ENCODE measurements around the gene GEMIN4.
A peak's percentile ranks its signal among the peaks of the same experiment; 100 is the strongest.
"Not testable (repeated sequence)": the region's sequence is repeated elsewhere in the genome, so short reads cannot be mapped to it uniquely, and the experiment has no call there.

The GEMIN4 gene

DNA sequence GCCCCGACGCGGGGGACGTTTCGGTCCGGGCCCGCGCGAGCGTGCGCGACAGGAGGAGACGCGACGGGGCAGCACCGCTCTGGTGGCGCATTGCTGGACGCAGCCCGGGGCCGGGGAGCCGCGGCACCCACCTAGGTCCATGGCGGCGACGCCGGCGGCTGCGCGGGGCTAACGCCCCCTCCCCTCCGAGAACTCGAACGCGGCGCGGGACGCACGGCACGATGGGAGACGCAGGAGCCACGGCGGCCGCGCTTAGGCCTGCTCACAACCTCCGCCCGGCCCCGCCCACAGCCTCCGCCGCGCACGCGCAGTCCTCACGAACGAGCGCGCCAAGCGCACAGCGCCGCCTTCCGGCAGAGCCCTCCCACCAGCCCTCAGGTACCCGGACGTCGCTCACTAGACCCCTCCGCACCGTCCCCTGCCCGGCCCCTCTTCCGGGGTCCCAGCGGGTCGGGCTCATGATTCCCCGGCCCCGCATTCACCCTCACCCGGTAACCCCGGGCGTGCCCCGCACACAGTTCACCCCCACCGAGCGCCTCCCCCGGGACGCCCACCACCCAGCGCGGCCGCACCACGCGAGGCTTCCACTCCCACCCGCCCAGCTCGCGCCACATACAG is at the start of gene GEMIN4:
GEMIN4 (minus strand) TSS at position 263 of the 618 bp plus-strand sequence; CDS start at position 141, 122 bp downstream.
- DNase-seq = peak; percentile 87

- no peak for DNase-seq
These were observed 49.6 kb upstream of the GEMIN4 start for GRCh38 chr17:801660-802059.

DNA sequence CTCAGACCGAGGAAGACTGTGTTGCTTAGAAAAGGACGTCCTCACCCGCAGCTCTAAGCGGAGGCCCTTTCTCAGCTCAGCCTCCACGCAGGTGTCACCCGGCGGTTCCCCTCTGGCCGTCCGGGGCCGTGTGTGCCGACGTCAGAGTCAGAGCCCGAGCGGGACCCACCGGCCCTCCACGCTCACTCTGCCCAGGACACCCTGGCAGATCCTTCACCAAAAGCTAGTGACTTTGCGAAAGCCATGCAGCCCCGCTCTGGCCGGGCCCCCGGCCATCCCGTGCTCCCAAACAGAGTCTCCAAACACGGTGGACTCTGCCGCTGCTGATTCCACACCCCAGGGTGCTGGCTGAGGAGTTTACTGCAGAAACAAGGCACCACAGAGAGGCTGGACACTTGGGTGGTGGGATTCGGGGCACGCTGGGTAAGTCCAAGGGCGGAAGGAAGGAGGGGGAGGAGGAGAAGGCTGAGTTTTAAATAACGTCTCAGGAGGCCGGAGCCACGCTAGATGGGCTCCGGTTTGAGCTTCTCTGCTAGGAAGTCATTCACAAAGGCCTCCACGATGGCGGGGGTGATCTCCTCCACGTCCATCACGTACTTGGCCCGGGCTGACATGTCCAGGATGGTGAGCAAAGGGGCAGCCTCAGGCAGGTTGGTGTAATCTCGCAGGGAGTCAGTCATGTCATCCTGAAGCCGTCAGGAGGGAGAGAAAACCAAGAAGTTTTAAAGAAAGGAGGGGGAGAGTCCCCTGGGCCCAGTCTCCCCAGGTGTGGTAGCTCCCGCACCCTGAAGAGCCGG is 48.6 kb upstream of the GEMIN4 start:
- no peak for DNase-seq

DNA sequence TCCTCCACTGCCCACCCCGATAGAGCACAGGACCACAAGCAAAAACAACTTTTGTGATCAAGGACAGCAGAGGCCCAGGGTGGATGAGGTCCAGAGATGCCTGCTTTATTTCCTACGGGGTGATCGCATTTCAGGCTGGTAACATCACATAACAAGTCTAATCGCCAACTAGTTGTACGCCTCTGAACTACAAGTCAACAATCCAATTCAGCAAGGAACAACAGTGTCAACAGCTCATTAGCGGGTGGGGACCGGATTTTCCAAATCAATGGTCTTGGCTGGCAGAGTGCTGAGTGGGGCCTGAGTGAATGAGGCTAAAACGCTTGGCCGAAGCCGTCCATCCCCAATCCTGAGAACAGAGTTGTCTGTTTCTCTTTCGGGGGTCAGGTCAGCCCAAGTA is 47.2 kb upstream of the GEMIN4 start:
- DNase-seq = no peak

- DNase-seq = peak; percentile 51
These were observed 46.2 kb upstream of the GEMIN4 start for GRCh38 chr17:798246-798645.

DNA sequence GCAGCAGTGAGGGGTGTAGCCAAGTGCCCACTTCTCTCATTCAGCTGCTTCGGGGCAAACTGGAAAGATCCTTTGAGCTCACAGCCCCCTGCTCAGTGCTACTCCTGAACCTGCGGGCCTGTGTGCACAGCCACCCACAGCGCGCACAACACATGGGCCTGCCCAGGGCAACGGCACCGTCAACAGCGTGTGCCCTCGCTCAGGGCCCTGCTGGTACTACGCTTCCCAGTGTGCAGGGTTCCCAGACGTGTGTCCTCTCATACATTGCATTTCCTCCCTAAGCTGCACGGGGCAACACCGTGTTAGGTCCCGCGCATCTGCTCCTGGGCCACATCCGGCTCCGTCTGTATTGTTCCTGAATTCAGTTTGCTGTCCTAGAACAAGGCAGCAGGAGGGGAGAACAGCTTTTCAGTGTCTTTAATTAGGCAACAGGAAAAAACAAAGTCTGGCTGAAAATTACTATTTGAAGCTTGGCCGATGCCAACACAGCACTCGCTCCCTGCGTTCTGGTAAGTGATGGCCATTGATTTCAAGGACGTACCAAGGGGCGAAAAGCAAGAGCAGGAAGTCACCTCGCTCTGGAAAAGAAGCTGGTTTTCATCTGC is 45.3 kb upstream of the GEMIN4 start:
- DNase-seq = no peak

DNA sequence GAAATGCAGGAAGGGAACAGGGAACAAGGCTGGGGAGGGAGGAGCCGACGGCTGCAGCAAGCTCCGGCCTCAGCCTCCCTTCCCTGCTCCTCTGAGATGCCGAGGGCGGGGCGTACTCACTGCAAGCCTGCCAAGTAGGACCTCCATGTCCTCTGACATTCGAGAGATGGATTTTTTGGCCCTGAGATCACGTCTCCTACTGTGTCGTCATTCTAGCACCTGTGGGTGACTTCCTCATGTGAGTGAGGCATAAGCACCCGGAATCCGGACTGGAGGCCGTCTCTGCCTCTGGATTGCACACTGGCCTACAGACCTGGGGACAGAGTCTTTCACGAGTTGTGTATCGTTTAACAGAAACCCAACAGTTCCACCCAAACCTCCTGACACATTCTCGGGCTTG is 44.5 kb upstream of the GEMIN4 start:
- no peak for DNase-seq

- no peak for DNase-seq
These were observed 43.7 kb upstream of the GEMIN4 start for GRCh38 chr17:795721-796120.

DNA sequence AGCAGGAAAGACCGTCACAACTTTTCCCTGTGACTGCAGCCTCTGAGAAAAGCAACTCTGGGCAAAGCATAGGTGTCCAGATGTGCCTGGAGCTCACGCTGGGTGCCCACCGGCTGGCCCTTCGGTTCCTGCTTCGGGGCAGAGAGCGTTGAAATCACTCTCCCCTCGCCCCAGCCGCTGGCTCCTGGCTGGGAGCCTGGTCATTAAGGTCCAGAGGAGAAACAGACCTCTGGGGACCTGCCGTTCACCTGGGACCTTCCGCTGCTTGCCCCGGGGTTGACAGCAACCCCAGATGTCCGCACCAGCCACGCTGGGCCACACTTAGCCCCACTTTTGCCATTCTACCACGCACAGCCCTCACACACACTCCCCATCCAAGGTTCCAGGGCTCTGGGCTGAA is 43.2 kb upstream of the GEMIN4 start:
- no peak for DNase-seq

GRCh38 chr17:794876-795275 is 42.8 kb upstream of the GEMIN4 start:
- peak; percentile 61 for DNase-seq

GRCh38 chr17:792277-792676 is 40.2 kb upstream of the GEMIN4 start:
- no peak for DNase-seq

DNA sequence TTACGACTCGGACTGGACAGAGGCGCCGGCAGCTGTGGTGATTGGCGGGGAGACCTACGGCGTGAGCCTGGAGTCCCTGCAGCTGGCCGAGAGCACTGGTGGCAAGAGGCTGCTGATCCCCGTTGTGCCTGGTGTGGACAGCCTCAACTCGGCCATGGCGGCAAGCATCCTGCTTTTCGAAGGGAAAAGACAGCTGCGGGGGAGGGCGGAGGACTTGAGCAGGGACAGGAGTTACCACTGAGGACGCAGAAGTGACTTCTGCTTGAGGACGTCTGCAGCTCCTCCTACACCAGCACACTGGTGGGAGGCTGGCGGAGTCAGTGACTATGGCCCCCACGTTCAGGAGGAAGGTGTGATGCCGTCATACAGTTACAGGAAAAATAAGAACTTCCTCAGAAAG is 39.8 kb upstream of the GEMIN4 start:
- DNase-seq = no peak

DNA sequence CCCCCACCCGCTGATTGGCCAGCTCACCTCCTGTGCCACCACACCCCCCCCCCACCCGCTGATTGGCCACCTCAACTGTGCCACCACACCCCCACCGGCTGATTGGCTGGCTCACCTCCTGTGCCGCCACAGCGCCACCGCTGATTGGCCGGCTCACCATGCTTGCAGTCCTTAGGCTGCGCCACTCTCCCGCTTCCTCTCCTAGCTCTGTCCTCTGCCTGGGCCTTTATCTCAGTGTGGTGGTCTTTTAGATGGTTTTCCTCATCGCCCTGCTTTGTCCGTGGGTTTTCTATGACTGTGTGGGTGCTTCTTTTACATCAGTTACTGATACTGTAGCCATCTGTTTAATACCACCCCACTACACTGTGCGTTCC is 38.8 kb upstream of the GEMIN4 start:
- DNase-seq = not testable (repeated sequence)

- DNase-seq = not testable (repeated sequence)
These were observed 38.1 kb upstream of the GEMIN4 start for GRCh38 chr17:789931-790873.

GRCh38 chr17:789160-789840 is 37.2 kb upstream of the GEMIN4 start:
- DNase-seq = no peak

DNA sequence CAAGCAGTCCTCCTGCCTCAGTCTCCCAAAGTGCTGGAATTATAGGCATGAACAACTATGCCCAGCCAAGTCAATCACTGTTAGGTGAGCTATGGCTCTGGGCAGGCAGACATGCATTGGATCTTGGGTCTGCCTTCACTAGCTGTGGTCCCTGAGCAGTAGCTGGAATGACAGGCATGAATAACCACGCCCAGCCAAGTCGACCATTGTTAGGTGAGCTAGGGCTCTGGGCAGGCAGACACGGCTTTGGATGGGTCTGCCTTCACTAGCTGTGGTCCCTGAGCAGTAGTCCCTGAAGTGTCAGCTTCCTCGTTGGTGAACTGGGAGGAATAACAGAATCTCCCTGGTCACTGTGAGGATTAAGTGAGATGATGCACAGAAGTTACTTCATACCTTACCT is 36.5 kb upstream of the GEMIN4 start:
- DNase-seq = no peak

DNA sequence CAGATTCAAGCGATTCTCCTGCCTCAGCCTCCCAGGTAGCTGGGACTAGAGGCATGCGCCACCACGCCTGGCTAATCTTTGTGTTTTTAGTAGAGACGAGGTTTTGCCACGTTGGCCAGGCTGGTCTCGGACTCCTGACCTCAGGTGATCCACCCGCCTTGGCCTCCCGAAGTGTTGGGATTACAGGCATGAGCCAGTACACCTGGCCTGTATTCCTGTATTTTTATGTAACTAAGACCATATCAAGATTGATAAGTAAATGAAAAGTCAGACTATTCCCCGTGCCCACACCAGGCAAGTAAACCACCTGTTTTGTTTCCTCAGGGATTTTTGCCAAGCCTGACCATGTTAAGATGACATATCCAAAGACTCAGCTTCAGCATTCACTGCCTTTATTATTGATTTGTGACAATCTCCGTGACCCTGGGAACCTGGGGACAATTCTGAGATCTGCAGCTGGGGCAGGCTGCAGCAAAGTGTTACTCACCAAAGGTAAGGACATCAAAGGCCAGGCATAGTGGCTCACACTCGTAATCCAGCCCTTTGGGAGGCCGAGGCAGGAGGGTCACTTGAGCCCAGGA is 35.7 kb upstream of the GEMIN4 start:
- no peak for DNase-seq

GRCh38 chr17:785901-786300 is 33.8 kb upstream of the GEMIN4 start:
- not testable (repeated sequence) for DNase-seq

GRCh38 chr17:784143-784542 is 32.1 kb upstream of the GEMIN4 start:
- no peak for DNase-seq

GRCh38 chr17:781805-782731 is 30.0 kb upstream of the GEMIN4 start, which contains the start of the genes GLOD4 and MRM3:
GLOD4 (minus strand) TSS chr17:782280; CDS start chr17:782255, 25 bp downstream.
MRM3 (plus strand) TSS chr17:782353; CDS start chr17:782379, 26 bp downstream.
- peak; percentile 73 for DNase-seq

GRCh38 chr17:778096-778495 is 26.0 kb upstream of the GEMIN4 start:
- no peak for DNase-seq
